ENCODE measurements around the gene IL9R.

The IL9R gene

GRCh38 chrX:155997436-155997835 is at the start of gene IL9R:
TSS of gene IL9R (plus strand) at chrX:155997696. CDS start at chrX:155997760, 64 bp downstream.
- no peak for TF ChIP-seq CTCF (IDR thresholded peaks at IDR 0.05)

DNA sequence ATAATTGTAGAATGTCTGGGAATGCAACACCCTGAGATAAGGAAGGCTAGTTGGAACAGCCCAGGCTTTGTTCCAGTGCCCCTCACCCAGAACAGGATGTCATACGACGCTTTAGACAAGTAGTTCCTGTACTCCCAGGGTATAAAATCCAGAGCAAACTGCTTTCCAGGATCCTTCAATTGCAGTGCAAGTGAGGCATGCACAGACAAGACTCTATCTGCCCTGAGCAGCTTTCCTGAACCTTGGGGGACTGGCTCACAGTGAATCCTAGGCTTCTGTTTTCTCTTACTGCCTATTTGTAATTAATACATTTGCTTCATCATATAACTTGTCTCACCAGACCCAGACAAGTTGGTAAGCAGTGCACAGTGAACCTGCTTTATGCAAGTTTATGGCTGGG is 48.4 kb upstream of the IL9R start:
- TF ChIP-seq CTCF (IDR thresholded peaks at IDR 0.05): no peak

GRCh38 chrX:155951237-155951789 is 46.2 kb upstream of the IL9R start:
- TF ChIP-seq CTCF (IDR thresholded peaks at IDR 0.05): no peak

- TF ChIP-seq CTCF (IDR thresholded peaks at IDR 0.05): no peak
Observed at GRCh38 chrX:155953055-155953454, 44.4 kb upstream of the IL9R start.

DNA sequence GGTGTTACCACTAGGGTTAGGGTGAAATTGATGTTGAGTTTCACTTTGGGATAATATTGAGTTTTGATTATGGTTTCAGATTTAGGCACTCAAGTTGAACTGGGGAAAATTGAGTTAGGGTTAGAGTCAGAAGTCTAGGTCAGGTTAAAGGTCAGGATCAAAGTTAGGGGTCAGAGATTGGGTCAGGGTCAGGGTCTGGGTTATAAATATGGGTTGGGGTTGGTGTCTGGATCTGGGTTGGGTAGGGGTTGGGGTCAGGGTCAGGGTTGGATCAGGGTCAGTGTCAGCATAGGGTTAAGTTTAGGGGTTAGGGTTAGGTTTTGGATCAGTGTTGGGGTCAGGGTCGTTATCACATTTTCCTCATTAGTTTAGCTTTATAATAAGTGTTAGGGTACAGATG is 42.7 kb upstream of the IL9R start:
- no peak for TF ChIP-seq CTCF (IDR thresholded peaks at IDR 0.05)

GRCh38 chrX:155956099-155956498 is 41.4 kb upstream of the IL9R start:
- no peak for TF ChIP-seq CTCF (IDR thresholded peaks at IDR 0.05)

DNA sequence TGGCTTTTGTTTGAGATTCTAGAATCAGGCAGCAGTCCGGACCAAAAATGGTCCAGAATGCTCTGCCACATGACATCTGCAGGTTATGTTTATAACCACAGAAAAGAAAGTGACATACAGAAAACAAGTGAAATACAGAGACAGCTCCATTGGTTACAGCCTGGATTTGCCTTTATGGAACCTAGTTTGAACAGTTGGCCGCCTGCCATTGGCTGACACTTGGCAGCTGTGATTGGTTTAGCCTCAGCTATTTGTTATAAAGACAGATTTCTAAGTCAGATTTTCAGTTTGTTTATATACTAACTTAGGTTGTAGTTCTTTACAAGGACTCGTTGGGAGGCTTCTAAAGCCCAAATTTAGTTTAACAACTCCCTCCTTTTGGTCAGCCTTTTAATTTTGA is 40.8 kb upstream of the IL9R start:
- no peak for TF ChIP-seq CTCF (IDR thresholded peaks at IDR 0.05)

DNA sequence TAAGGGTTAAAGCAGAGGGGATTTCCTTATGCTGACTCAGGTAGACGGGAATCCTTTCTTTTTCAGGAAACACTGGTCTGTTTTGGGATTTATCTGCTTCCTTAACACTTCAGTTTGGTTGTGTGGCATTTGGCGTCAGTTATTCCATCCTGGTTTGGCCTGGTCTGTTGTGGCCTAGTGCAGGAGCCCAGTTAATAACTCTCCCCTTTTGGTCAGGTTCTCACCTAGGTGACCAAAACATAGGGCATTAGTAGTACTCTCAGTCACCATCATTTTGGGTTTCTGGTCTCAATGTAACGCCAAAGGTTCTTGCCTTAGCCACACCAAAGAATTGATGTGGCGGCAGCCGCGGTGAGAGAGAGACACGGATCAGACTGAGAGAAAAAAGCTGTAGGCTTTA is 39.7 kb upstream of the IL9R start:
- no peak for TF ChIP-seq CTCF (IDR thresholded peaks at IDR 0.05)
